Neural progenitor cell (in vitro differentiated cells): ENCODE data around the gene PPM1A.

Experiments used
- CTCF ChIP-seq: fragments of 200-600 bp; sonication (generic); IDR thresholded peaks from 2 replicates; pipeline ENCODE4 v1.5.1; 2017; ENCODE audit warnings: antibody characterized with exemption, mild to moderate bottlenecking
- EZH2 ChIP-seq: fragments of 200-600 bp; sonication (generic); IDR thresholded peaks from 2 replicates; pipeline ENCODE4 v1.6.1; 2017; ENCODE audit warnings: antibody characterized with exemption, mild to moderate bottlenecking, moderate library complexity

GRCh38 chr14:60229614-60230013 is 19.4 kb upstream of the PPM1A start:
- no peak for TF ChIP-seq CTCF
- TF ChIP-seq EZH2, result no peak
